ENCODE data around the gene SLC25A24. TPM values are rescaled to one million over a fixed set of nuclear protein-coding genes. Genes with fewer than 3 reads are reported as not detected.
"Not testable (repeated sequence)": the region's sequence is repeated elsewhere in the genome, so short reads cannot be mapped to it uniquely, and the experiment has no call there.

SLC25A24 gene
- polyA plus RNA-seq, 6 donors from 2014 or later, result 21.5 to 25.9 (median 24.0) TPM

- H3K27me3 Mint-ChIP-seq, result no peaks in the 10 kb centered on the region
Measured at GRCh38 chr1:108190001-108190634, 10.0 kb downstream of the SLC25A24 start.

GRCh38 chr1:108188801-108189200 is 11.3 kb downstream of the SLC25A24 start:
- Mint-ChIP-seq H3K27me3 (no peaks in the 10 kb centered on the region), H3K4me3 (peak overlapping the region in 1 of 8 donors; percentile 18), H3K36me3 (peaks cover 23 to 40% of the 10 kb centered on the region in 2 donors), H3K9me3 (peaks cover 0 to 19% (median 7%) of the 10 kb centered on the region in 7 donors), H3K4me1 (peaks cover 7 to 22% (median 16%) of the 10 kb centered on the region in 3 donors), H3K27ac (no peak overlapping the region)
- ATAC-seq (ENCODE audit: low read depth in 2 of 2), result no peak
- DNase-seq, result no peak

More at GRCh38 chr1:108190001-108190634, 10.0 kb downstream of the SLC25A24 start:
- H3K27ac Mint-ChIP-seq, result peak overlapping the region in 1 of 6 donors; percentile 69
- no peak overlapping the region for H3K4me3 Mint-ChIP-seq
- peaks cover 31 to 36% of the 10 kb centered on the region in 2 donors for H3K36me3 Mint-ChIP-seq
- DNase-seq, result no peak
- H3K9me3 Mint-ChIP-seq, result peaks cover 0 to 16% (median 7%) of the 10 kb centered on the region in 7 donors
- ATAC-seq (ENCODE audit: low read depth in 2 of 2), result no peak
- peaks cover 7 to 22% (median 16%) of the 10 kb centered on the region in 3 donors for H3K4me1 Mint-ChIP-seq

- Mint-ChIP-seq H3K36me3 (peaks cover 51 to 55% of the 10 kb centered on the region in 2 donors), H3K27me3 (no peaks in the 10 kb centered on the region), H3K27ac (peak overlapping the region in 3 of 6 donors; percentile 26 to 67 (median 39)), H3K9me3 (peaks cover 0 to 17% (median 5%) of the 10 kb centered on the region in 7 donors), H3K4me3 (no peak overlapping the region), H3K4me1 (peaks cover 11 to 22% (median 20%) of the 10 kb centered on the region in 3 donors)
- no peak for DNase-seq
- ATAC-seq (ENCODE audit: low read depth in 2 of 2), result no peak
Measured at GRCh38 chr1:108182959-108183700, 17.0 kb downstream of the SLC25A24 start.

GRCh38 chr1:108179018-108179417 is 21.1 kb downstream of the SLC25A24 start:
- Mint-ChIP-seq H3K36me3 (peaks cover 70 to 84% of the 10 kb centered on the region in 2 donors), H3K27ac (peak overlapping the region in 1 of 6 donors; percentile 29), H3K4me1 (peaks cover 14 to 35% (median 29%) of the 10 kb centered on the region in 3 donors), H3K27me3 (no peaks in the 10 kb centered on the region), H3K4me3 (no peak overlapping the region), H3K9me3 (peaks cover 0 to 26% (median 18%) of the 10 kb centered on the region in 7 donors)
- ATAC-seq (ENCODE audit: low read depth in 2 of 2), result no peak
- no peak for DNase-seq

- ATAC-seq (ENCODE audit: low read depth in 2 of 2); H3K27ac Mint-ChIP-seq; H3K4me1 Mint-ChIP-seq; H3K36me3 Mint-ChIP-seq; H3K27me3 Mint-ChIP-seq; DNase-seq; H3K4me3 Mint-ChIP-seq: not testable (repeated sequence)
- peaks cover 0 to 11% (median 2%) of the 10 kb centered on the region in 7 donors for H3K9me3 Mint-ChIP-seq
Measured at GRCh38 chr1:108162409-108162808, 37.7 kb downstream of the SLC25A24 start.

GRCh38 chr1:108159951-108160350 is 40.2 kb downstream of the SLC25A24 start:
- ATAC-seq (ENCODE audit: low read depth in 2 of 2); H3K9me3 Mint-ChIP-seq; DNase-seq; H3K4me3 Mint-ChIP-seq; H3K4me1 Mint-ChIP-seq; H3K36me3 Mint-ChIP-seq; H3K27me3 Mint-ChIP-seq: not testable (repeated sequence)
- H3K27ac Mint-ChIP-seq, result peak overlapping the region in 1 of 6 donors; percentile 47

GRCh38 chr1:108158893-108159453 is 41.2 kb downstream of the SLC25A24 start:
- Mint-ChIP-seq H3K4me1 (no peaks in the 10 kb centered on the region), H3K36me3 (peaks cover 0 to 11% of the 10 kb centered on the region in 2 donors), H3K4me3 (no peak overlapping the region), H3K27me3 (no peaks in the 10 kb centered on the region), H3K9me3 (peaks cover 0 to 9% (median 0%) of the 10 kb centered on the region in 7 donors), H3K27ac (no peak overlapping the region)
- no peak for DNase-seq
- no peak for ATAC-seq (ENCODE audit: low read depth in 2 of 2)

GRCh38 chr1:108154314-108154713 is 45.8 kb downstream of the SLC25A24 start:
- H3K4me3 Mint-ChIP-seq, result no peak overlapping the region
- H3K9me3 Mint-ChIP-seq, result no peaks in the 10 kb centered on the region
- no peak overlapping the region for H3K27ac Mint-ChIP-seq
- H3K4me1 Mint-ChIP-seq, result no peaks in the 10 kb centered on the region
- no peaks in the 10 kb centered on the region for H3K27me3 Mint-ChIP-seq
- H3K36me3 Mint-ChIP-seq, result peaks cover 0 to 11% of the 10 kb centered on the region in 2 donors
- DNase-seq, result no peak
- ATAC-seq (ENCODE audit: low read depth in 2 of 2), result no peak

- no peak for ATAC-seq (ENCODE audit: low read depth in 2 of 2)
- DNase-seq, result no peak
- Mint-ChIP-seq H3K9me3 (no peaks in the 10 kb centered on the region), H3K27me3 (no peaks in the 10 kb centered on the region), H3K27ac (no peak overlapping the region), H3K4me3 (no peak overlapping the region), H3K36me3 (peaks cover 0 to 20% of the 10 kb centered on the region in 2 donors), H3K4me1 (no peaks in the 10 kb centered on the region)
Measured at GRCh38 chr1:108152782-108153222, 47.3 kb downstream of the SLC25A24 start.

- Mint-ChIP-seq H3K9me3 (peaks cover 0 to 3% (median 0%) of the 10 kb centered on the region in 7 donors), H3K27me3 (no peaks in the 10 kb centered on the region), H3K27ac (no peak overlapping the region), H3K36me3 (peaks cover 10 to 33% of the 10 kb centered on the region in 2 donors), H3K4me3 (no peak overlapping the region), H3K4me1 (no peaks in the 10 kb centered on the region)
- DNase-seq, result no peak
- no peak for ATAC-seq (ENCODE audit: low read depth in 2 of 2)
Measured at GRCh38 chr1:108151548-108151947, 48.6 kb downstream of the SLC25A24 start.

GRCh38 chr1:108149796-108150467 is 50.2 kb downstream of the SLC25A24 start:
- ATAC-seq (ENCODE audit: low read depth in 2 of 2), result no peak
- Mint-ChIP-seq H3K27ac (peak overlapping the region in 1 of 6 donors; percentile 79), H3K4me1 (no peaks in the 10 kb centered on the region), H3K9me3 (peaks cover 0 to 7% (median 4%) of the 10 kb centered on the region in 7 donors), H3K27me3 (no peaks in the 10 kb centered on the region), H3K36me3 (peaks cover 18 to 33% of the 10 kb centered on the region in 2 donors), H3K4me3 (no peak overlapping the region)
- no peak for DNase-seq

GRCh38 chr1:108144569-108144968 is 55.6 kb downstream of the SLC25A24 start:
- not testable (repeated sequence) for H3K4me3 Mint-ChIP-seq; H3K27ac Mint-ChIP-seq; H3K4me1 Mint-ChIP-seq; ATAC-seq (ENCODE audit: low read depth in 2 of 2); DNase-seq; H3K27me3 Mint-ChIP-seq
- peaks cover 0 to 16% (median 7%) of the 10 kb centered on the region in 7 donors for H3K9me3 Mint-ChIP-seq
- H3K36me3 Mint-ChIP-seq, result peaks cover 54 to 66% of the 10 kb centered on the region in 2 donors

- Mint-ChIP-seq H3K27me3 (no peaks in the 10 kb centered on the region), H3K27ac (no peak overlapping the region), H3K4me3 (no peak overlapping the region), H3K4me1 (no peaks in the 10 kb centered on the region), H3K36me3 (peaks cover 62 to 75% of the 10 kb centered on the region in 2 donors), H3K9me3 (peaks cover 0 to 16% (median 7%) of the 10 kb centered on the region in 7 donors)
- ATAC-seq (ENCODE audit: low read depth in 2 of 2), result no peak
- DNase-seq, result no peak
Measured at GRCh38 chr1:108142773-108143394, 57.3 kb downstream of the SLC25A24 start.

All from naive B cell (primary cell).